ENCODE data around the gene CLPTM1L. TPM values are rescaled to one million over a fixed set of nuclear protein-coding genes. Genes with fewer than 3 reads are reported as not detected.

CLPTM1L gene
- total and polyA plus RNA-seq, 4 donors = 66.0 to 95.5 (median 71.8) TPM

- no peak overlapping the region for H3K27ac ChIP-seq (ENCODE audit: low read depth in 1 of 2, low read length in 2 of 2)
- intact Hi-C loops (cut with DNase I) = no loop called here
- H3K4me1 ChIP-seq (ENCODE audit: control insufficient read depth in 1 of 2, insufficient read depth in 2 of 2, low read length in 2 of 2) = no peaks in the 10 kb centered on the region
- DNase-seq (no peak), ATAC-seq (ENCODE audit: low FRiP score) (no peak)
- H3K36me3 ChIP-seq (ENCODE audit: control insufficient read depth in 1 of 2, insufficient read depth in 2 of 2, low read length in 1 of 2) = no peaks in the 10 kb centered on the region
- H3K9me3 ChIP-seq (ENCODE audit: control insufficient read depth, low read length) = no peaks in the 10 kb centered on the region
- H3K4me3 ChIP-seq (ENCODE audit: low read length in 2 of 2) = no peak overlapping the region
- H3K27me3 ChIP-seq (ENCODE audit: control insufficient read depth in 1 of 2, insufficient read depth in 2 of 2, low read length in 1 of 2) = no peaks in the 10 kb centered on the region
- WGBS, 2 donors = 73 to 78% methylated on average over 30 to 31 of the region's 31 CpGs
These were observed 14.2 kb upstream of the CLPTM1L start for GRCh38 chr5:1359031-1359645.

GRCh38 chr5:1358726-1359025 lies 13.8 kb upstream of the CLPTM1L start:
- H3K36me3 ChIP-seq (ENCODE audit: control insufficient read depth in 1 of 2, insufficient read depth in 2 of 2, low read length in 1 of 2) = no peaks in the 10 kb centered on the region
- 73 to 78% methylated on average over 10 of the region's 10 CpGs for WGBS, 2 donors
- ATAC-seq (ENCODE audit: low FRiP score) (no peak), DNase-seq (no peak)
- no peaks in the 10 kb centered on the region for H3K27me3 ChIP-seq (ENCODE audit: control insufficient read depth in 1 of 2, insufficient read depth in 2 of 2, low read length in 1 of 2)
- H3K4me3 ChIP-seq (ENCODE audit: low read length in 2 of 2) = no peak overlapping the region
- no peaks in the 10 kb centered on the region for H3K4me1 ChIP-seq (ENCODE audit: control insufficient read depth in 1 of 2, insufficient read depth in 2 of 2, low read length in 2 of 2)
- intact Hi-C loops (cut with DNase I) = no loop called here
- H3K27ac ChIP-seq (ENCODE audit: low read depth in 1 of 2, low read length in 2 of 2) = no peak overlapping the region
- H3K9me3 ChIP-seq (ENCODE audit: control insufficient read depth, low read length) = no peaks in the 10 kb centered on the region

GRCh38 chr5:1357946-1358725 lies 13.2 kb upstream of the CLPTM1L start:
- ATAC-seq (ENCODE audit: low FRiP score) = no peak
- no peaks in the 10 kb centered on the region for H3K36me3 ChIP-seq (ENCODE audit: control insufficient read depth in 1 of 2, insufficient read depth in 2 of 2, low read length in 1 of 2)
- intact Hi-C loops (cut with DNase I) = no loop called here
- no peaks in the 10 kb centered on the region for H3K27me3 ChIP-seq (ENCODE audit: control insufficient read depth in 1 of 2, insufficient read depth in 2 of 2, low read length in 1 of 2)
- peak in 1 of 2 donors; percentile 48 for DNase-seq
- H3K27ac ChIP-seq (ENCODE audit: low read depth in 1 of 2, low read length in 2 of 2) = no peak overlapping the region
- H3K4me1 ChIP-seq (ENCODE audit: control insufficient read depth in 1 of 2, insufficient read depth in 2 of 2, low read length in 2 of 2) = no peaks in the 10 kb centered on the region
- no peak overlapping the region for H3K4me3 ChIP-seq (ENCODE audit: low read length in 2 of 2)
- no peaks in the 10 kb centered on the region for H3K9me3 ChIP-seq (ENCODE audit: control insufficient read depth, low read length)
- WGBS, 2 donors = 82 to 84% methylated on average over 25 of the region's 25 CpGs

DNA sequence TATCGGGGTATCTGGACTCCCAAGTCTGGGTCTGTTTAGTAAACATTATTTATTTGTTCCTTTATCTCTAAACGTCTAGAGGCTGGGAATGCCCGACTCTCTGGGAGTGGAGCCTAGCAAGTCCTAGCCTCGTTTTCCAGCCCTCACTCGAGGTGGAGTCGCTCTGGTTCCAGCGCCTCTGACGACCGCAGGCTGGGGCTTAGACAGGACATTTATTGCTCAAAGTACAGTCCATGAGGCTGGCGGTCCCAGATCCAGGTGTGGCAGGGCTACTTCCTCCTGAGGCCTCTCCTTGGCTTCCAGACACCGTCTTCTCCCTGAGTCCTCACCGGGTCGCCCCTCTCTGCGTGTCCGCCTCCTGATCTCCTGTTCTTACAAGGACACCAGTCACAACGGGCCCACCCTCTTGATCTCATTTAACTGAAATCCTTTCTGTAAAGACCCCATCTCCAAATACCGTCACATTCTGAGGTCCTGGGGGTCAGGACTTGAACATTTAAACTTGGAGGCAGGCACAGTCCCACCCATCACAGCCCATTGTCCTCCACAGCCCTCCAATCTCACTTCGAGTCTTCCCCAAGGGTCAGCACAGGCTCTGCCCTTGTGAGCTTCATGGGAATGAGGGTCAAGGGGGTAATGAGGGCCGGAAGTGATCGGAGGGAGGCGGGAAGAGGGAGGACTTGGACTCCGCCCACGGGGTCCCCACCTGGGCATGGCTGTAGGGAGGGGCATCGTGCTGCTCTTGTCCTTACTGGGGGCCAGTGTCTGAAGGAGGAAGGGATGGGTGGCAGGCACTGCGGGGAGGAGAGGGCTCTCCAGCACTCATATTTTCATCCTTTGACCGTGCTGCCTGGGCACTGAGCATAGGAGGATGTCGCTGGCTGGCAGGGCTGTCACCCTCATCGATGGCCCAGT lies 12.2 kb upstream of the CLPTM1L start:
- Histone ChIP-seq H3K4me1 (ENCODE audit: control insufficient read depth in 1 of 2, insufficient read depth in 2 of 2, low read length in 2 of 2) (no peaks in the 10 kb centered on the region), H3K4me3 (ENCODE audit: low read length in 2 of 2) (no peak overlapping the region), H3K27ac (ENCODE audit: low read depth in 1 of 2, low read length in 2 of 2) (no peak overlapping the region), H3K36me3 (ENCODE audit: control insufficient read depth in 1 of 2, insufficient read depth in 2 of 2, low read length in 1 of 2) (no peaks in the 10 kb centered on the region), H3K9me3 (ENCODE audit: control insufficient read depth, low read length) (no peaks in the 10 kb centered on the region), H3K27me3 (ENCODE audit: control insufficient read depth in 1 of 2, insufficient read depth in 2 of 2, low read length in 1 of 2) (no peaks in the 10 kb centered on the region)
- ATAC-seq (ENCODE audit: low FRiP score) (no peak), DNase-seq (peak in 1 of 2 donors; percentile 40)
- intact Hi-C loops (cut with DNase I) = no loop called here
- WGBS, 2 donors = 67 to 76% methylated on average over 28 of the region's 28 CpGs

DNA sequence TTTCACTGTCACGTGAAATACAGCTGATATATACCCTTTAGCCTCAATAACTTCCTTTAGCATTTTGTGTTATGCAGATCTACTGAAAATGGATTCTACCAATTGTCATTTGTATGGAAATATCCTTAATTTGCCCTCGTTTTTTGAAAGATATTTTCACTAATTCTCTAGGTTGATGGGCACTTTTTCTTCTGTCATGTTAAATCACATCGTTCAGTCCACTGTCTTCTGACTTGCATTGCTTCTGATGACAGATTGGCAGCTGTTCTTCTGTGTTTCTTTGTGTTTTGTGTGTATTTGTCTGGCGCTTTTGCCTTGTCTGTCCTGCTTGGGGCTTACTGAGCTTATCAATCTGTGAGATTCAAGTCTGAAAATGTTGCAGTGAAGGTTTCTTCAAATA lies 9.7 kb upstream of the CLPTM1L start:
- Histone ChIP-seq H3K4me3 (ENCODE audit: low read length in 2 of 2) (no peak overlapping the region), H3K36me3 (ENCODE audit: control insufficient read depth in 1 of 2, insufficient read depth in 2 of 2, low read length in 1 of 2) (no peaks in the 10 kb centered on the region), H3K9me3 (ENCODE audit: control insufficient read depth, low read length) (no peaks in the 10 kb centered on the region), H3K27ac (ENCODE audit: low read depth in 1 of 2, low read length in 2 of 2) (no peak overlapping the region), H3K4me1 (ENCODE audit: control insufficient read depth in 1 of 2, insufficient read depth in 2 of 2, low read length in 2 of 2) (no peaks in the 10 kb centered on the region), H3K27me3 (ENCODE audit: control insufficient read depth in 1 of 2, insufficient read depth in 2 of 2, low read length in 1 of 2) (no peaks in the 10 kb centered on the region)
- intact Hi-C loops (cut with DNase I) = no loop called here
- 43 to 44% methylated on average over 4 of the region's 4 CpGs for WGBS, 2 donors
- ATAC-seq (ENCODE audit: low FRiP score) (no peak), DNase-seq (no peak)

DNA sequence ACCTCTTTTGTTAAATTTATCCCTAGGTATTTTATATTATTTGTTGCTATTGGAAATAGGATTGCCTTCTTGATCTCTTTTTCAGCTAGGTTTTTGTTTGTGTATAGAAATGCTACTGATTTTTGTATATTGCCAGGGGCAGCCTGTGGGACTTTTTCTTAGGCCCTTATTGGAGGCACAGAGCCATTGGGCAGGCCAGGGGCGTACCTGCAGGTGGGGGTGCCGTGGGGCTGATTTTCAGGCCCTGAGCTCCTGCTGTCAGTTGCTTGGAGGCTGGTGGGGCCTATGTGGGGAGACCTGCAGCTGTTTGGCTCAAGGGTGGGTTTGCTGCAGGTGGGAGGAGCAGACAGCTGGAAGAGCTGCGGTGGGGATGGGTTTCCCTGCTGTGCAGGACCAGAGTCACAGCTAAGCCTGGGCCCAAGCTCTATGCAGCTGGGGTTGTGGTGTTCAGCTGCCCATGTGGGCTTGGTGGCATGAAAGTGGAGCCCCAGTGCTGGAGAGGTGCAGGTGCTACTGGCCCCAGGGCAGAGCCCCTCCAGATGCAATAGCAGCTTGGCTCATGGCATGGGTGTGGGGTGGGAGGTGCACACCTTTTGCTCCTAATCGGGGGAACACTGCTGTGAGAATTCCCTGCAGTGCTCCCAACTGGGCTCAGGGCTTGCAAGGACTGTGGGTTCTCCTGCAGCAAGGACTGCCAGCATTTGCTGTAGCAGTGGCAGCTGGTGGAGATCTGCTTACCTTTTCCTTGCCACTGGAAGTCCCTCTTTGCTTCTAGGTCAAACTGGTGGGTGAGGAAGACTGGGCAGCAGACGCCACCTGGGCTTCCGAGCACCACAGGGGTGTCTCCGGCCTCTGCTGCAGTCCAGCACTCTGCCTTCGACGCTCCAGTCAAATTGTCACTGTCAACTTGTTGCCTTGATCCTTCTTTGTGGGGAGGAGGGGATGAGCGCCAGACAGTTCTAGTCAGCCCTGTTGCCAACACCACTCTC lies 7.6 kb upstream of the CLPTM1L start:
- Histone ChIP-seq H3K4me1 (ENCODE audit: control insufficient read depth in 1 of 2, insufficient read depth in 2 of 2, low read length in 2 of 2) (no peaks in the 10 kb centered on the region), H3K27me3 (ENCODE audit: control insufficient read depth in 1 of 2, insufficient read depth in 2 of 2, low read length in 1 of 2) (no peaks in the 10 kb centered on the region), H3K27ac (ENCODE audit: low read depth in 1 of 2, low read length in 2 of 2) (no peak overlapping the region), H3K9me3 (ENCODE audit: control insufficient read depth, low read length) (no peaks in the 10 kb centered on the region), H3K36me3 (ENCODE audit: control insufficient read depth in 1 of 2, insufficient read depth in 2 of 2, low read length in 1 of 2) (no peaks in the 10 kb centered on the region), H3K4me3 (ENCODE audit: low read length in 2 of 2) (no peak overlapping the region)
- DNase-seq = peak in 1 of 2 donors; percentile 55
- WGBS, 2 donors = 73 to 79% methylated on average over 10 of the region's 10 CpGs
- intact Hi-C loops (cut with DNase I) = no loop called here
- ATAC-seq (ENCODE audit: low FRiP score) = no peak

DNA sequence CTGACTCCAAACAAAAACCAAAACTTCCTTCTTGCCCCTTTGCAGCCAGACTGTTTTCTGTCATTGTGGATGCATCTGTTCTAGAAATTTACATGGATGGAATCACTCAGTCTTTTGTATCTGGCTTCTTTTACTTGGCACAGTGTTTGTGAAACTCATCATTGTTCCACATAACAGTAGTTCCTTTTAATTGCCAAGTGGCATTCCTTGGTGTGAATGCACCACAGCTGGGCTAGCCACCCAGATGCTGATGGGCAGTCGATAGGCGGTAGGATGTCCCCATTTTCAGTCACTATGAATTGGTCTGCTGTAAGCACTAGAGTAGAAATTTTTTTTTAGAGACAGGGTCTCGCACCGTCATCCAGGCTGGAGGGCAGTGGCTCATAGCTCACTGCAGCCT lies 6.3 kb upstream of the CLPTM1L start:
- H3K9me3 ChIP-seq (ENCODE audit: control insufficient read depth, low read length) = no peaks in the 10 kb centered on the region
- ATAC-seq (ENCODE audit: low FRiP score) = no peak
- WGBS, 2 donors = 77 to 80% methylated on average over 4 of the region's 4 CpGs
- no peaks in the 10 kb centered on the region for H3K36me3 ChIP-seq (ENCODE audit: control insufficient read depth in 1 of 2, insufficient read depth in 2 of 2, low read length in 1 of 2)
- no peak overlapping the region for H3K4me3 ChIP-seq (ENCODE audit: low read length in 2 of 2)
- intact Hi-C loops (cut with DNase I) = no loop called here
- H3K27ac ChIP-seq (ENCODE audit: low read depth in 1 of 2, low read length in 2 of 2) = no peak overlapping the region
- peak in 1 of 2 donors; percentile 9 for DNase-seq
- H3K4me1 ChIP-seq (ENCODE audit: control insufficient read depth in 1 of 2, insufficient read depth in 2 of 2, low read length in 2 of 2) = no peaks in the 10 kb centered on the region
- no peaks in the 10 kb centered on the region for H3K27me3 ChIP-seq (ENCODE audit: control insufficient read depth in 1 of 2, insufficient read depth in 2 of 2, low read length in 1 of 2)

DNA sequence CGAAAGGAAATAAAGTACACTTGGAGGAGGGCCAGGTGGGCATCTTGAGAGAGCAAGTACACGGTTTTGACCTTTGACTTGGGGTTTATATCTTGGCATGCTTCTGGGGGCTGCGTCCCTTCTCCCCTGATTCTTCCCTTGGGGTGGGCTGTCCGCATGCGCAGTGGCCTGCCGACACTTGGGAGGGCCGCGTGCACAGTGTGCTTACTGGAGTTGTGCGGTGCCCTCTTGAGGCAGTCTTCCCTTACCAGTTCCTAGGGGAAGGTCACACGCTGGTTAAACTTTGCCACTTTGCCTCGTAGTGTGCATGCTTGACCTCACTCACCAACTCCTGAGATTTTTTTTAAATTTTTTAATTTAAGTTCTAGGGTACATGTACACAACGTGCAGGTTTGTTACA lies 4.3 kb upstream of the CLPTM1L start:
- H3K9me3 ChIP-seq (ENCODE audit: control insufficient read depth, low read length) = no peaks in the 10 kb centered on the region
- no peaks in the 10 kb centered on the region for H3K4me1 ChIP-seq (ENCODE audit: control insufficient read depth in 1 of 2, insufficient read depth in 2 of 2, low read length in 2 of 2)
- no peak overlapping the region for H3K4me3 ChIP-seq (ENCODE audit: low read length in 2 of 2)
- H3K36me3 ChIP-seq (ENCODE audit: control insufficient read depth in 1 of 2, insufficient read depth in 2 of 2, low read length in 1 of 2) = no peaks in the 10 kb centered on the region
- H3K27ac ChIP-seq (ENCODE audit: low read depth in 1 of 2, low read length in 2 of 2) = no peak overlapping the region
- intact Hi-C loops (cut with DNase I) = loop anchor here (5.0 to 10.0 kb wide), 5 partner anchors 176 to 454 kb away; partner anchors contain the start of genes BRD9 (in 1 of the 2), LPCAT1 (in 1 of the 2), MRPL36 (in 1 of the 2) and TRIP13 (in 1 of the 2)
- ATAC-seq (ENCODE audit: low FRiP score) (no peak), DNase-seq (peak in 1 of 2 donors; percentile 61)
- no peaks in the 10 kb centered on the region for H3K27me3 ChIP-seq (ENCODE audit: control insufficient read depth in 1 of 2, insufficient read depth in 2 of 2, low read length in 1 of 2)
- WGBS, 2 donors = 36 to 40% methylated on average over 12 of the region's 12 CpGs
